Raji (cell line): Measurements from ENCODE around the gene SCN3B.

ENCODE experiments used
- POLR2A ChIP-seq: IDR thresholded peaks from 2 replicates; pipeline ENCODE4 v1.6.1; 2011; ENCODE audit warnings: low read depth, low read length, control low read depth; ENCODE audit not compliant: insufficient read depth

SCN3B gene, protein sequence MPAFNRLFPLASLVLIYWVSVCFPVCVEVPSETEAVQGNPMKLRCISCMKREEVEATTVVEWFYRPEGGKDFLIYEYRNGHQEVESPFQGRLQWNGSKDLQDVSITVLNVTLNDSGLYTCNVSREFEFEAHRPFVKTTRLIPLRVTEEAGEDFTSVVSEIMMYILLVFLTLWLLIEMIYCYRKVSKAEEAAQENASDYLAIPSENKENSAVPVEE

GRCh38 chr11:123654566-123655081, at the start of gene SCN3B:
Gene SCN3B (minus strand): TSS chr11:123654624. CDS start chr11:123653801, 823 bp downstream.
- no peak for TF ChIP-seq POLR2A

DNA sequence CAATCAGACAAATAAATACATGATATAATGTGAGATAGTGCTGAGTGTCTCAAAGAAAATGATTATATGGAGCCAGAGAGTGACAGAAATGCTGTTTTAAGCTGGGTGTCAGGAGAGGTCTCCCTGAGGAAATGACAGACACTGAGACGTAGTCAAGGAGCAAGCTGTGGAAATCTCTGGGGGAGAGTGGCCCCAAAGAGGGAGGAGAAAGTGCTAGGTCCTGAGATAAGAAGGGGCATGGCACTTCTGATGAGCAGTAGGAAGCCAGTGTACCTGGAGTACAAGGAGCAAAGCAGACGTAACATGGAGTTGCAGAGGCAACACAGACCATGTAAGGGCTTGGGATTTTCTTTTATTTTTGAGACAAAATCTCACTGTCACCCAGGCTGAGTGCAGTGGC, 48.3 kb upstream of the SCN3B start:
- TF ChIP-seq POLR2A = no peak

- TF ChIP-seq POLR2A = no peak
Measured at GRCh38 chr11:123702139-123702538, 47.7 kb upstream of the SCN3B start.

DNA sequence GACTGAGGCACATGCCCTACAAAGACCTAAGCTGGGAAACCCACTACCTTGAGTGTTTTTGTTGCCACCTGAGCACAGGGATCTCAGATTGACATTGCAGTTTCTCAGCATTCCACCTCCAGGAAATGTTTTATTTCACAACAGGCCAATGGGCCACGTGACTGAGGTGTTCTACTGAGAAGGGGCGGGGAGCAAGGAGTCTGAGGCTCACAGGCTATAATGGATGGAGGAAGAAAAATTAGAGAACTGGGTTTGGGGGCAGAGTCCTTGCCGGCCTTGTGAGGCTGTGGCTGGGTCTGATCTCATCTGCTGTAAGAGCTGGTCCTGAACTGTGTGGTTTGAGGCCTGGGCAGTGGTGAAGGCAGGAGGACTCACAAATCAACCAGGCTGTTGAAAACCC, 46.3 kb upstream of the SCN3B start:
- no peak for TF ChIP-seq POLR2A

- TF ChIP-seq POLR2A = no peak
Measured at GRCh38 chr11:123698546-123699127, 44.2 kb upstream of the SCN3B start.

GRCh38 chr11:123696183-123696582, 41.8 kb upstream of the SCN3B start:
- no peak for TF ChIP-seq POLR2A

GRCh38 chr11:123695231-123695630, 40.8 kb upstream of the SCN3B start:
- no peak for TF ChIP-seq POLR2A

DNA sequence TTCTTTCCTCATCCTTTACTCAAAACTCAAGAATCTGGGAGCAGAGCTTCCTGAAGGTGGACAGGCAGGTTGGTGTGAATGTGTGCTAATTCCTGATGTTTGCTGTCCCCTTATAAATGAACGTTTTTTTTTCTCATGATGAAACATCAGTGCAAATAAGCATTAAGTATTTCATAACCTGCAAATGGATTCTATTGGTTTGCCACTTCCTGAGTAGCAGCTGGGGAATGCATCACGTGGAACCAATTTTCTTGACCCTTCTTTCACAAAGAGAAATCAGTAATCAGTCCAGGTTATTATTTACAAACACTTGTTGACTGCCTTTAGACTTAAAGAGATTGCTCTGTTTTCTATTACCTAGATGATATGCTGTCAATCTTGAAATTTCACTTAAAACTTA, 40.1 kb upstream of the SCN3B start:
- TF ChIP-seq POLR2A = no peak

DNA sequence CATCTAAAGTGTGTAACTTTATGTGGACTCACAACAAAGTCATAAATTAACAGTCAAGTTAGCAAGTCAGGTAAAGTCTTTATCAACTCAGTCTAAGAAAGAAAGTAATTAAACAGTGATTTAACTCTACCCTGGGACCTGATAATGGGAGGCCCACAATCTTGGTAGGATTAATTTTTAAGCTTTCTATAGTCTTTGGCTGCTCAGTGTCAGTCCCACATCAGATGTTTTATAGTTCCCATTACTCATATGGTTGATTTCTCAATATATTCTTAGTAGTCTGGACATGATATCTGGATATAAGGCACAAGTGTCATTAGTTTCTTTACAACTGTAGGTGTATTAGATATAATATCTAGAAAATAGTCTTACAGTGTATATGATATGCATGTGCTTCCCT, 38.5 kb upstream of the SCN3B start:
- no peak for TF ChIP-seq POLR2A

GRCh38 chr11:123690485-123690884, 36.1 kb upstream of the SCN3B start:
- TF ChIP-seq POLR2A = no peak

- TF ChIP-seq POLR2A = no peak
Measured at GRCh38 chr11:123684601-123685000, 30.2 kb upstream of the SCN3B start.

GRCh38 chr11:123683428-123684170, 29.2 kb upstream of the SCN3B start:
- TF ChIP-seq POLR2A = no peak

DNA sequence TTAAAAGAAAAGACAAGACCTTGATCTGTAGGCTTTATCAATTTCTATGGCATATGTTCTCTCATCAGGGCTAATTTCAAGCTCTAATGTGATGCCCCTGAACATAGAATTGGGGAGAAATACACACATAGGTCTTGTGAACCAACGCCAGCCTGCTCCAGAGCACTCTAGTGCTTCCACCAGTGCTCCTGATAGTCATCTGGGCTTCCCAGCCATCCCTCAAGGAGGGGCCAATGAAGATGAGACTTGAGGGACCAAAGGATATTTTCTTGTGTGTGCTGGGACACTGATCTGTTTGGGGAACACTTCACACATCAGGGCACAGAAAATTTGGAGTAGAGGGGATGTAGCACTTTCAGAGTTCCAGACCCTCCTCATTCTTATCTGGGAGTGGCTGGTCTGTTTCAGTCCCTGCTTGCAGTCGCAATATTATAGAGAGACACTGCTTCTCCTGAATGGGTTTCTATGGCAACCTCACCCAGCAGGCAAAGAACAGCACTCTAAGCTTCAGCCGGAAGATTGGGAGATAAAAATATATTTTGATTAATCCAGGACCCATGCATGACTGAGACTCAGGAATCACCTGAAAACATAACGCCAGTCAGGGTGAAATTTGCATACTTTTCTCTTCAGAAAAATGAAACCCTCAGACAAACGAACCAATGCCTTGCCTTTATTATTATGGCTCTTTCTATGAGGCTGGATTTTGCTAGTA, 28.4 kb upstream of the SCN3B start:
- TF ChIP-seq POLR2A = no peak

- no peak for TF ChIP-seq POLR2A
Measured at GRCh38 chr11:123681030-123681429, 26.6 kb upstream of the SCN3B start.

DNA sequence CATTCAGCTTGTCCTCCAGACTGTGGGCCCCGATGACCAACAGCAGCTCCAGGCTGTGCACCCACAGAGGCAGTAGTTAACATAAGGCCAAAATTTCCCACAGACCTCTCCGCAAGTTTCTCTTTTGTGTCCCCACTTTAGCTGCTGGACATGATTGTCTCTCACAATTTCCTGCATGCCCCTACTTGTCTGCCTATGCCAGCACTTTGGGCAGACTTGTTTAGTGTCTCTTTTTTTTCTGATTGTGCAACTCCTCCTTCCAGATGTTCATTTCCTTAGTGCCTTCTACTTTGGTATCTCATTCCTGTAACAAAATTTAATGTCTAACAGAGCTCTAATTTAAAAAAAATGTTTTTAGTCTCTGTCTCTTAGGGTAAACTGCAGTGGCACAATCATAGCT, 23.8 kb upstream of the SCN3B start:
- TF ChIP-seq POLR2A = no peak
